GM12872 (cell line): Measurements from ENCODE around the gene AFMID.

Source experiments
- CTCF ChIP-seq: IDR thresholded peaks from 3 replicates; pipeline ENCODE4 v1.5.1; 2011; ENCODE audit warnings: low read depth, mild to moderate bottlenecking, low read length, moderate library complexity; ENCODE audit not compliant: insufficient read depth

Gene AFMID

GRCh38 chr17:78255953-78256706 lies 69.0 kb downstream of the AFMID start:
- TF ChIP-seq CTCF = no peak

GRCh38 chr17:78256707-78257591 lies 69.8 kb downstream of the AFMID start:
- no peak for TF ChIP-seq CTCF
